8988T (cell line): Measurements from ENCODE around the gene FUT8.
"Not testable (repeated sequence)": the region's sequence is repeated elsewhere in the genome, so short reads cannot be mapped to it uniquely, and the experiment has no call there.

Source experiments
- DNase-seq: peaks from one replicate; pipeline ENCODE4 v3.0.0; 2011

FUT8 gene

DNA sequence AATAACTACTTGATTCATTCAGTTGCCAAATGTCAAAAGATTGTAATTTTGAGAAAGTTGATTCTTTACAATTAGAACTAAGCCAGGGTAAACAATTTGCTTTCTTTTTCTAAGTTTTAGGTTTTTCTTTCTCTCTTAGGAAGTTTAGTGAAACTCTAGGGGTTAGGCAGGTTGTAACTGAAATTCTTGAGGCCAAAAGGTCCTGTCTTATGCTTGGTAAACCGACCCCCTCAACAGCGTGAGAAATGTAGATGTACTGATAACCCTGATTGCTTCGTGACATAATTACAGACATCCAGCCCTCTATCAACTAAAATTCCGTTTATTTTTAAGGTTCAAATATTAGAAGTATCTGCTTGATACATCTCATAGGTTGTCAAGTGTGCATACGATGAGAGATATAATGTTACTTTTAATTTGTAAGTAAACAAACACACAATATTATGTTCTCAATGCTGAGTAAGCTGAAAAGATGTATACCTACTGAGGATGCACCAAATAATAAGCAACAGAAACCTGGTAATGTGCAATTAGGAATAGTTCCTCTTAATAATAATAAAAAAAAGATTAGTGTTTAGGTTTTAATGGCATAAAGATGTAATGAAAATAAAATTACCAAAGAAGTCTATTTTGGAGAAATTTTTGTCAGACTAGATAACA lies 7.2 kb downstream of the FUT8 start:
- no peak for DNase-seq

DNA sequence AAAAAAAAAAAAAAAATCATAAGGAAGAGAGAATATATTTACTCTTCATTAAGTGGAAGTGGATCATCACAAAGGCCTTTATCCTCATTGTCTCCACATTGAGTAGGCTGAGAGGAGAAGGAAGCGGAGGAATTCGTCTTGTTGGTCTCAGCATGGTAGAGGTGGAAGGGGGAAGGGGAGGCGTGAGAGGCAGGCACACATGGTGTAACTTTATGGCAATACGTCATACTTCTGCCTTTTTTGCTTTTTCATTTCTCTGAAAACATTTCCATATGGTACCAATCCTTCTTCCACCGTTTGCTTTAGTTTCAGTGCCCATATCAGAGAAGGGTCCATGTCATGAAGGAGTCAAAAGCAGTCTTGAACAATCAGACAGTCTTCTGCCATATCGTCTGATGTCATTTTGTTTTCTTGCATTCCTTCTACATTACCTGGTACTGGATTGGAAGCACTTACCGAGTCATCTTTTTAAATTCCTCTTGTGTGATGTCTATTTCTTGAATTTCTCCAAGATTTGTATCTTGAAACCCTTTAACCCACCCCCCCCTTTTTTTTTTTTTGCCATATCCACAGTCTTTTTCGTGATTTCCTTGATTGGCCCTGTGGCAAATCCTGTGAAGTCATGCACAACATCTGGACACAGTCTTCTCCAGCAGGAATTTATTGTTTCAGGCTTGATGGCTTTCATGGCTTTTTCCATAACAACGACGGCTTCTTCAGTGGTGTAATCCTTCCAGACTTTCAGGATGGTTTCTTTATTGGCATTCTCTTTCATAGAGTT lies 8.9 kb downstream of the FUT8 start:
- no peak for DNase-seq

DNA sequence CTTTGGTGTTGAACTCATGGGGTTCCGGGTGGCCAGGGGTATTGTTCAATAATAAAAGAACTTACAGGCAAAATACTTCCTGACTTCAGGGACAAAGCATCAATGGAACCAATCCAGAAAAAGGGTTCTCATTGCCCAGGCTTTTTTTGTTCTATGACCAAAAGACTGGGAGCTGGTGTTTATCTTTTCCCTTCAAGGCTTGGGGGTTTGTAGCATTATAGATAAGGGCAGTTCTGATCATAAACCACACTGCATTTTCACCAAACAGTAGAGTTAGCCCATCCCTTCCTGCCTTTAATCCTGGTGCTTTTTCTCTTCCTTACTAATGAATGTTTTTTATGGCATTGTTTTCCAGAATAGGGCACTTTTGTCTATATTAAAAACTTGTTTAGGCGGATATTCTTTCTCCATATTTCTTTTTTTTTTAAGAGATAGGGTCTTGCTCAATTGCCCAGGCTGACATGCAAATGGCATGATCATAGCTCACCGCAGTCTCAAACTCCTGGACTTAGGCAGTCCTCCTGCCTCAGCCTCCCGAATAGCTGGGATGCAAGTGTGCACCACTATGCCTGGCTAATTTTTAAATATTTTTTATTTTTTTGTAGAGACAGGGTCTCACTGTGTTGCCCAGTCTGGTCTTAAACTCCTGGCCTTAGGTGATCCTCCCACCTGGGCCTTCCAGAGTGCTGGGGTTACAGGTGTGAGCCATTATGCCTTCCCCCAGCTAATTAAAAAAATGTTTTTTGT lies 9.7 kb downstream of the FUT8 start:
- no peak for DNase-seq

DNA sequence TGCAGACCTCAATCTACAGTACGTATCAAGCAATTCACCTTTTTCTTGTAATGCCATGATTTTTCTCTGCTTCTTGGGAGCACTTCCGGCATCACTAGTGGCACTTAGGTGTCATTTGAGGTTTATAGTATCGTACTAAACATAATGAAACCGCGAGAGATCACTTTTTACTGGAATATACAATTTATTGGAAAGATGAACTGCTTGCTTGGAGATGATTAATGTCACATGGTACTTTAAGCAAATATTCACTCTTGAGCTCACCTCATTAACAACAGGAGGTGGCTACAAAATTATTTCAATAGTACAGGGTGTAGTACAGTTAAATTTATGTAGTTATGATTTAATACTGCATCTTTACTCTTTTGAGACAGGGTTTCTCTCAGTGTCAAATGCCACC lies 11.5 kb downstream of the FUT8 start:
- no peak for DNase-seq

DNA sequence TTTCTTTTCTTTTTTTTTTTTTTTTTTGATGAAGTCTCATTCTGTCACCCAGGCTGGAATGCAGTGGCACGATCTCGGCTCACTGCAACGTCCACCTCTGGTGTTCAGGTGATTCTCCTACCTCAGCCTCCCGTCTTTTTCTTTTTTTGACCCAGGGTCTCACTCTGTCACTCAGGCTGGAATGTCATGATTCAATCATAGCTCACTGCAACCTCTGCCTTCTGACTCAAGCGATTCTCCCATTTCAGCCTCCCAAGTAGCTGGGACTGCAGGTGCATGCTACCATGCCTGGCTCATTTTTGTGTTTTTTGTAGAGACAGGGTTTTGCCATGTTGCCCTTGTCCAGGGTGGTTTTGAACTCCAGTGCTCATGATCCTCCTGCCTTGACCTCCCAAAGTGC lies 12.0 kb downstream of the FUT8 start:
- DNase-seq, result no peak

DNA sequence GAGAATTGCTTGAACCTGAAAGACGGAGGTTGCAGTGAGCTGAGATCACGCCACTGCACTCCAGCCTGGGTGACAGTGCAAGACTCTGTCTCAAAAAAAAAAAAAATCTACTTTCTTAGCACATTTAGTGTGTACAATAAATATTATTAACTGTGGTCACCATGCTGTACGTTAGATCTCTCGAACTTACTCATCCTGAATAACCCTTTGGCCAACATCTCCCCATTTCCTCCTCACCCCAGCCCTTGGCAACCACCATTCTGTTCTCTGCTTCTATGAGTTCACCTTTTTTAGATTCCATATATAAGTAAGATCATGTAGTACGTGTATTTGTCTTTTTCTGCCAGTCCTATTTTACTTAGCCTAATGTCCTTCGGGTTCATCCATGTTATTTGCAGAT lies 13.4 kb downstream of the FUT8 start:
- DNase-seq, result no peak

DNA sequence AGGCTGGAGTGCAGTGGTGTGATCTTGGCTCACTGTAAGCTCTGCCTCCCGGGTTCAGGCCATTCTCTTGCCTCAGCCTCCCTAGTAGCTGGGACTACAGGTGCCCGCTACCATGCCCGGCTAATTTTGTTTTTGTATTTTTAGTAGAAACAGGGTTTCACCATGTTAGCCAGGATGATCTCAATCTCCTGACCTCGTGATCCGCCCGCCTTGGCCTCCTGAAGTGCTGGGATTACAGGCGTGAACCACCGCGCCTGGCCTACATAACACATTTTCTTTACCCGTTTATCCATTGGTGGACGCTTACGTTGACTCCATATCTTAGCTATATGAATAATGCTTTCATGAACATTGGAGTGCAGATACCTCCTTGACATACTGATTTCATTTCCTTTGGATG lies 14.4 kb downstream of the FUT8 start:
- not testable (repeated sequence) for DNase-seq

DNA sequence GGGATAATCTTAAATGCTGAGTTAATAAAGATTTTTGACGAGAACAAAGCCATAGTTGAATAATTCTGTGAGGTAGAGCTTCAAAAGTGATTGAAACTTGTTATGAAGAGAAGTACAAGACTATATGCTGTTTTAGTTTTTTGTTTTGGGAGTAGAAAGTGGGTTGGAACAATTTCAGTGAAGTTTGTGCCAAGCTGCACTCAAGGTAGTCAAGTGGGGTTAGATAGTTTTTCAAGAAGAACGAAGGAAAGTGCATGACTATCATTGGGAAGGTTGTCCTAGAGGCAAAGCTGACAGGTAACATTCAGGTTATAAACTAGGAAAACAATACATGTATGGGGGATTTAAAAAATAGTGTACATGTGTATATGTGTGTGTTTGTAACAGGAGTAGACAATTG lies 16.2 kb downstream of the FUT8 start:
- no peak for DNase-seq

DNA sequence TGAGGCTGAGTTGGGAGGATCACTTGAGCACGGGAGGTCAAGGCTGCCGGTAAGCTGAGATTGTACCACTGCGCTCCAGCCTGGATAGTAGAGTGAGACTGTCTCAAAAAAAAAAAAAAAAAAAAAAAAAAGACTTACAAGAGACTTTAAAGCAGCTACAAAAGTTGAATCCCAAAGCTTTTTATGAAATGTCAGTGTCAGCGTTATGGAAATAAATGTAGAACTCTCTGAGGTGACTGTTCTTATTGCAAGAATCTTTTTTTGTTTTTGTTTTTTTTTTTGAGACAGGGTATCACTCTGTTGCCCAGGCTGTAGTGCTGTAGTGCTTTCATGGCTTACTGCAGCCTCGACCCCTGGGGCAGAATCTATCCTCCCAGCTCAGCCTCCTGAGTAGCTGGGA lies 17.2 kb downstream of the FUT8 start:
- no peak for DNase-seq

DNA sequence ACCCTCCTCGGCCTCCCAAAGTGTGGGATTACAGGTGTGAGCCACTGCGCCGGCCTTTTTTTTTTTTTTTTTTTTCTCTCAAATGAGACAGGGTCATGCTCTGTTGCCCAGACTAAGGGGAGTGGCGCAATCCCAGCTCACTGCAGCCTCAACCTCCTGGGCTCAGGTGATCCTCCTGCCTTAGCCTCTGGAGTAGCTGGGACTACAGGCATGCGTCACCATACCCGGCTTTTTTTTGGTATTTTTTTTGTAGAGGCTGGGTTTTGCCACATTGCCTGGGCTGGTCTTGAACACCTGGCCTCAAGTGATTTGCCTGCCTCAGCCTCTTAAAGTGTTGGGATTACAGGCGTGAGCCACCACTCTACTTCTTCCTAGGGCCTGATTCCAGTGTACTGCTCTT lies 18.7 kb downstream of the FUT8 start:
- no peak for DNase-seq

DNA sequence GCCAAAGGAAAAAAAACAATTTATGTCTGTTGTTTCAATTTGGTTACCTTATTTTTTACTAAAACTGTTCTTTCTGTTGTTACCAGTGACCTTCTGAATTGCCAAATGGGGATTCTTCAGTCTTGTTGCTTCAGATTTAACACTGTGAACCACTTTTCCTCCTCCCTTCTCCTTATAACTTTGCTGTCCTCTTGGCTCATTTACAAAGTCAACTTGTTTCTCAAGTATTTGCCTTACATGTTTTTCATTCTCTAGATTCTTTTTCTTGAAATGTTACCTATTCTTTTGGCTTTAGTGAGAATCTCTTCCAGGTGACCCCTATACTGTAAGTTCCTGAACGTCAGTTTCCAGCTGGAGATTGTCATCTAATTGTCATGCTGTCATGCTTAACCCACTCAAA lies 19.4 kb downstream of the FUT8 start:
- no peak for DNase-seq

DNA sequence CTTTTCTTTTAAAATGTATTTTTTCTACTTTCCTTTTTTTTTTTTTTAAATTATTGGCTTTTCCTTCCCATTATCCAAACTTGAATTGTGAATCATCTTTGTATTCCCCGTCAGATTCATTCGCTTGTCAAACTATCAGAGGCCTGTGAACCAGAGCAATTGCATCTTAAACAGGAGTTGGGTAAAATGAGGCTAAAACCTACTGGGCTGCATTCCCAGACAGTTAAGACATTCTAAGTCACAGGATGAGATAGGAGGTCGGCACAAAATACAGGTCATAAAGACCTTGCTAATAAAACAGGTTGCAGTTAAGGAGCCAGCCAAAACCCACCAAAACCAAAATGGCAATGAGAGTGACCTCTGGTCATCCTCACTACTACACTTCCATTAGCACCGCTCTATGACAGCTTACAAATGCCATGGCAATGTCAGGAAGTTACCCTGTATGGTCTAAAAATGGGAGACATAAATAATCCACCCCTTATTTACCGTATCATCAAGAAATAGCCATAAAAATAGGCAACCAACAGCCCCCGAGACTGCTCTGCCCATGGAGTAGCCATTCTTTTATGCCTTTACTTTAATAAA lies 19.9 kb downstream of the FUT8 start:
- DNase-seq, result no peak

DNA sequence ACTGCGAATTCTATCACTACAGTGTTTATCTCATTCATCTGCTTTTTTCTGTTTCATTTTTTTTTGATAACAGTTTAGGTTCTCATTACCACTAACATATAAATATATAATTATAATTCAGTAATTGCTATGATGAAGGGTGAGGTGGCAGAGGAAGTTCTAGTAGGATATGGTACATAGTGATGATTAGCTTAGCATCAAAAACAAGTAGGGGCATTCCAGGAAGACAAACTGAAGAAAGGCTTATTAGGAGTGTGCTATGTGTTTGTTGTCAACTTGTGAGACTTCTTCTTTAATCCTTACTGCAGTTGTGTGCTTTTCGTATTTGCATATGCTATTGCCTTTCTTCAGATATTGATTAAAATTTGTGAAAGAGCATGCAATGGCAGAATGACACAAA lies 20.6 kb downstream of the FUT8 start:
- no peak for DNase-seq

DNA sequence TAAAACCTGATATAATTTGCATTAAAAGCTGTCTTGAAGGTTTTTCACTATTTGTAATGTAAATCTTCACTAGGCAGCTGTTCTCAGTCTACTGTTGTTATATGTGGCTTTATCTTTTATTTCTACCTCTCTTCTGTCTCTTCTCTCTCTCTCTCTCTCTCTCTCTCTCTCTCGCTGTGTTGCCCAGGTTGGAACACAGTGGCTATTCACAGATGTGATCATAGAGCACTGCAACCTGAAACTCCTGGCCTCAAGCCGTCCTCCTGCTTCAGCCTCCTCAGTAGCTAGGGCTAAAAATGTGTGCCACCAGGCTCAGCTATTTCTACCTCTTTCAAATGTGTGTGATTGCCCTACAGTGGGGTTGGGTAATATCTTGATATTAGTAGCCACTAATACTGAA lies 21.1 kb downstream of the FUT8 start:
- DNase-seq, result no peak

DNA sequence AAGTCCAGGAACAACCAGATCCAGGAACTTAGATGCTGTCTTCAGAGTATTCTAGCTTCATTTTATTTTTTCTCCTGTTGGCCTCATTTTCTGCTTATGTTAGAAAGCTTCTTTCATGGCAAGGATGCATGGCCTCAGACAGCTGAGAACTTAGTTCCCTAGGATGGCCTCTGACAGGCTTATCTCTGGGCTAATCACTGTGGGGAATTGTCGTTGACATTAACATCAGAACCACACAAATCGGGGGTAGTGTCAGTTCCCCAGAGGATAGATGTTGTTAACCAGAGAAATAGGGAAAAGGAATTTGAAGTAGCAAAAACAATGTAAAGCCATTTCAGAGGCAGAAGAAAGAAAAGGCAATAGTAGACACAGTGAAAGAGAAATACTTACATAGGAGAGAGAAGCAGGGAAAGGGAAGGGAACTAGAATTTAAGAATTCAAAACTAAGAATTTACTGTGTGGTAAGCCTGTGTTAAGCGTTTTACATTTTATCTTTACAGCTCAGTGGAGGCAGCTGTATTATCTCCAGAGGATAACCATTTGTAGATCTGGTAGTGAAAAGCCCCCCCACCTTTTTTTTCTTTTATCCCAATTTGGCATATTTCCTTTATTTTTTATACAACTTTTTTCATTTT lies 21.8 kb downstream of the FUT8 start:
- no peak for DNase-seq

DNA sequence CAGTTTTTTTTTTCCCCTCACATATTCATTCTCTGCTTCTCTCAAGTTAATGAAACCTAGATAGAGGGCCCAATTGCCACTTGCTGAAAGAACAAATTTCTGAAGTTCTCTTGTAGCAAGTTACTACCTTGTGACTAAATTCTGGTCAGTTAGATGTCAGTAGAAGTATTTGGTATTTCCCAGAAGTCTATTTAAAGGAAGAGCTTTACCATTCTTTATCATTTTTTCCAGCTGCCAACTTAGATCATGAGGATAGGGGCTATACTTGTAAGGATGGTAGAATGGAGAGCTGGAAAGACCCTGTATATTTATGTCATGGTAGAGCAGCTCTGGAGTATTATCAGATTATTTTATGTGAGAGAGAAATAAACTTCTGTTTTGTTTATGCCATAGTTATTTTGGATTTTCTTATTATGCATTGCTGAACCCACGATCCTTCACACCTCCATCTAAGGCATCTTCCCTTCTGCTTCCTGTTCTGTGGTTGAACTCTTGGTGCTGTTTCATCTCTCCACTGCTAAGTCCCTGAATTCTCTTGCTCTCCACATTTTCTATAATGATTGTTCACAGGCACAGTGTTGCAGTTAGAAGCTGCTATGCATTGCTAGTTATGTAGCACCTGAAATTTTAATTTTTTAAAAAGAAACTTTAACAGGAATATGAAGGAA lies 25.9 kb downstream of the FUT8 start:
- DNase-seq, result no peak

DNA sequence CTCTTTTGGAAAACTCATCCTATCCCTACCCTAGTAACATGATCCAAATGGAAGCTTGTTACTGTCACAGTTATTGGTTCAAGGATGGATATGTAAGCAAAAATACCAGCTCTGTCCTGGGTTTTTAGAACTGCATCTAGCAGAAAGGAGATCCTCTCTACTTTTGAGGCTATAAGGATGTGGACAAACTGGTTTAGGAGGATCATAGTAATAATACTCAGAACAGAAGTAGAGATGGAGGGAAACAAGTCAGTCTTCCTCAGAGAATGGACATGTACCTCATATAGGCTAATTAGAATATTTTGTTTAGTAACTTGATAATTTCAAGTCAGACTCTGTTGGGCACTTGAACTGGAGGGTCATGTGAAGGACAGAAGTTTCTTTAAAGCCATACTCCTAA lies 26.6 kb downstream of the FUT8 start:
- DNase-seq, result no peak

DNA sequence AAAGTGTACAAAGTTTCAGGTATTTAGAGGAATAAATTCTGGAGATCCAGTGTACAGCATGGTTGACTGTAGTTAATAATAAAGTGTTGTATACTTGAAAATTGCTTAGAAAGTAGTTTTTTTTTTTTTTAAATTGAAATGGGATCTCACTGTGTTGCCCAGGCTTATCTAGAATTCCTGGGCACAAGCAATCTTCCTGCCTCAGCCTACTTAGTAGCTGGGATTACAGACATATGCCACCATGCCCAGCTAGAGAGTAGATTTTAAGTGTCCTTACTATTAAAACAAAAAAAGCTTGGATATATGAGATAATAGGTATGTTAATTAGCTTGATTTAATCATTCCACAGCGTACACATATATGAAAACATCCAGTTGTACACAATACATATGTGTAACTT lies 27.7 kb downstream of the FUT8 start:
- no peak for DNase-seq

DNA sequence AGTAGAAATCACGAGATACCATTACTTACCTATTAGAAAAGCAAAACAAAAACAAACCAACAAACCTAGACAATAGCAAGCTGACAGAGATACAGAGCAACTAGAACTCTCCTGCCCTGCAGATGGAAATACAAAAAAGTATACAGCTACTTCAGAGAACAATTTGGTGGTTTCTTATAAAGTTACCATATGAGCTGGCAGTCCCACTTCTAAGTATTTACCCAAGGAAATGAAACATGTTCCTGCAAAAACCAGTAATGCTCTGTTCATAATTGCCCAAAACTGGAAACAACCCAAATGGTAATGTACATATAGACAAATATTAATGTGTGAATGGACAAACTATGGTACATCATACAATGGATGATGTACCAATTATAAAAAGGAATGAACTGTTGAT lies 31.7 kb downstream of the FUT8 start:
- no peak for DNase-seq

DNA sequence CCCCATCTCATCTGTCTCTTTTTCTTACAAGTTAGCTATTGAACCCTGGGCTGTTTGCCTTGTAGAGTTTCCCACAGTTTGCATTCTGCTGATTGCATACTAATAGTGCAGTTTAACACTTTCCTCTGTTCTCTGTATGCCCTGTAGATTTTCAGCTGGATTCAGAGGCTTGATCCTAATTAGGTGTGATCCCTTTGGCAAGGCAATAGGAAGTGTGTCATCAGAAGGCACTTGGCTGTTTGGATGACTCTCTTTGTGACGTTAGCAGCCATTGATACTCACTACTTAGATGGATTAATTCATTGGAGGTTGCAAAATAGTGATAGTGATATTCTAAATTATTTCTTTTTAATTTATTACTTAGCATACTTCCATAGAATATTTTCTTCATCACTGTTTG lies 33.6 kb downstream of the FUT8 start:
- DNase-seq, result no peak

DNA sequence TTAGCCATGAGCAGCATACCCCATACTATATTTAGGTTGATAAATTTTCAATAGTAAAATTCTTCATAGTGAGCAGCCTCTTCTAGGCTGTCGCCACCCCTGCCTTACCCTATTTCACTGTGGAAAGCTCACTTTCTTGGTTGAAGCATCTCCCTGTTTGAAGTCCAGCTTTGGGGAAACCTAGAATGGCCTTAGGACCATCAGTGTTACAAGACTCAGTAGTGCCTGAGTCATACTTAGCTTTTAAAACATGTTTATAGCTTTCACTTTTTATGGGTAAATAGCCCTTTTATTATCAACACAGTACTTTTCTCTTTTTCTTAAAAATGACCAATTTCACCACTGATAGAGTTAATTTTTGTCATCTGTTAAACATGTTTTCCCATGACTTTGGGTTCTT lies 37.1 kb downstream of the FUT8 start:
- no peak for DNase-seq

DNA sequence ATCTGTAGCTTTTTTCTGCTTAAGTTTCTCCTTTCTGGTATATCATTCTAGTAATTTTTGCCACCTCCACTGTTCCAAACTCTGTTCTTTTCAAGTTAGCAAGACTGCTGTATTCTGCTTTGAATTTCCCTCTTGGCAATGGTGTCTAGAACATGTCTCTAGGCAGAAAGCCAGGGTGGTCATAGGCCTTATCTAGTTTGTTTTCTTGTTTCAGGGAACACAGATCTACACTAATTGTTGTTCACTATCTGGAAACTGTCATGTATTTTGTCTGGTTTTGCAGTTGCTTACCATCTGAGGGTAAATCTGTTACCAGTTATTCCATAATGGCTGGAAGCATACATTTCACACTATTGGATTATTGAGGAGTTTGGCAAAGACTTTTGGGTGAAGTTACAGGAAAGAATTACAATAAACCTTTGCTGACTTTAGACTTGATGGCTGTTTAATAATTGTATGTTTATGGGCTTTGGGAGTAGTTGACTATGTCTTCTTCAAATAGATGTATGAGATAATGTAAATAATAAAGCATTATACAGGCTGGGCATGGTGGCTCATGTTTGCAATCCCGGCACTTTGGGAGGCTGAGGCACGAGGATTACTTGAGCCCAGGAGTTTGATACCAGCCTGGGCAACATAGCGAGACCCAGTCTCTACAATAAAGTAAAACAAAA lies 41.4 kb downstream of the FUT8 start:
- DNase-seq, result no peak
